Thoracic aorta (tissue), 2 donors: ENCODE data around the gene EIF3I. TPM values are rescaled to one million over a fixed set of nuclear protein-coding genes. Genes with fewer than 3 reads are reported as not detected.

Experiments used
- ATAC-seq: fragments of 150-250 bp; one replicate; pipeline ENCODE4 v1.8.0; 2017; ENCODE audit warnings: low read depth; ENCODE audit not compliant: insufficient number of reproducible peaks, low FRiP score
- DNase-seq: peaks from one replicate; pipeline ENCODE4 v3.0.0-alpha.2; 2020; ENCODE audit warnings: low spot score
- H3K27ac ChIP-seq, 2 donors: fragments of 200-600 bp; sonication (generic); 1 replicate in 1 of 2; 2 replicates in 1 of 2; pipeline ENCODE4 v1.5.1; 2016; ENCODE audit warnings: mild to moderate bottlenecking in 2 of 2, moderate library complexity in 2 of 2
- H3K27me3 ChIP-seq: fragments of 200-600 bp; sonication (generic); replicated peaks from 2 replicates; pipeline ENCODE4 v1.6.0; 2016; ENCODE audit warnings: mild to moderate bottlenecking; ENCODE audit not compliant: insufficient read depth
- H3K36me3 ChIP-seq: fragments of 200-600 bp; sonication (generic); one replicate; pipeline ENCODE4 v1.5.1; 2016
- H3K4me1 ChIP-seq, 2 donors: fragments of 200-600 bp; sonication (generic); 1 replicate in 1 of 2; 2 replicates in 1 of 2; pipeline versions ENCODE4 v1.5.1 to v1.6.0; 2016; ENCODE audit warnings: low read depth in 2 of 2, mild to moderate bottlenecking in 1 of 2; ENCODE audit not compliant: control insufficient read depth in 1 of 2
- H3K4me3 ChIP-seq: fragments of 200-600 bp; sonication (generic); 2 replicates; pipeline ENCODE4 v1.5.1; 2016; ENCODE audit warnings: mild to moderate bottlenecking
- H3K9me3 ChIP-seq: fragments of 200-600 bp; sonication (generic); 2 replicates; pipeline ENCODE4 v1.5.1; 2016
- total RNA-seq, 2 donors: library from RNA; depleted of rRNA; stranded (reverse); fragments of >200 nt; gene quantifications; one replicate each; pipeline versions ENCODE4 v1.1.0 to v1.2.3, GENCODE V29; 2016
- TF ChIP-seq, protein P1 (sequence below): fragments of 200-600 bp; sonication (generic); IDR thresholded peaks from one replicate; pipeline ENCODE4 v1.5.1; 2019; ENCODE audit warnings: antibody characterized with exemption

EIF3I gene
- total RNA-seq, 2 donors from 2014 or later, result 105 to 114 TPM

DNA sequence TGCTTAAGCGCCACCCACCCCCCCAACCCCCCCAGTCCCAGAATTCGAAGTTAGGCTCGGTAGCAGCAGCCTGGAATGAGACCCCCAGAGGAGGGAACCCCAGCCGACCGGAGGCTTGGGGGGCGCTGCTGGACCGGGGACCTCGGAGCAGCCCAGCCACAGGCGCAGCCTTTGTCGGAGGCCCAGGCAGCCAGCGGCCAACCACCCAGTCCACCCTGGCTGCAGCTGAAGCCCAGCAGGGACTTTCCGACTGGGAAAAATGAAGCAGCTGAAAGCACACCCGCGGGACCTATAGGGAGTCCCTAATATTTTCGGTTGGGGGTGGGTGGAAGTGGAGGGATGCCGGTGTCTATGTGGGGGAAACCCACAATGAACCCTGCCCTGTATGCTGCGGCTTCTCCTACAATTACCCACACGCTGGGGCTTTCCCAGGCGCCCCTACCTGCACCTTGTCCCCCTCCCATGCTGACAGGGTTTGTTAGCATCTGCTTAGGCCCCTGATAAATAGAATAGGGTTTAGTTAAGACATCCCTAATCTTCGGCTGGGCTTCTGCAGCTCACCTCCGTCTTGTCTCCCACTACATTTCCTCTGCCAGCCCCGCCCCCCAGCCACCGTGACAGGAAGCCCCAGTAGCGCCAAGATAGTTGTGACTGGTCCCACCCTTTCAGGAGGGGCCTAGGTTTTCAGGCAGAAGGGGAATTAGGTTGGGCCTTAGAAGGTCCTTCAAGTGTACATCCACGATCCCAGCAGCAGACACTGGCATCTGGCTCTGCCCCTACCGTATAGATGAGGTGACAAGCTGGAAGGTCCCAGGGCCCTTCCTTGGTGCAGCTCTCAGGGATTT lies 21.0 kb upstream of the EIF3I start:
- Histone ChIP-seq H3K27ac (peak overlapping the region; percentile 23 to 53), H3K4me1 (peaks cover 20 to 38% of the 10 kb centered on the region in 2 donors), H3K9me3 (no peaks in the 10 kb centered on the region), H3K27me3 (no peaks in the 10 kb centered on the region), H3K4me3 (peak overlapping the region; percentile 85), H3K36me3 (peaks cover 8% of the 10 kb centered on the region)
- ATAC-seq (peak; percentile 34), DNase-seq (no peak)
- TF ChIP-seq, protein P1, sequence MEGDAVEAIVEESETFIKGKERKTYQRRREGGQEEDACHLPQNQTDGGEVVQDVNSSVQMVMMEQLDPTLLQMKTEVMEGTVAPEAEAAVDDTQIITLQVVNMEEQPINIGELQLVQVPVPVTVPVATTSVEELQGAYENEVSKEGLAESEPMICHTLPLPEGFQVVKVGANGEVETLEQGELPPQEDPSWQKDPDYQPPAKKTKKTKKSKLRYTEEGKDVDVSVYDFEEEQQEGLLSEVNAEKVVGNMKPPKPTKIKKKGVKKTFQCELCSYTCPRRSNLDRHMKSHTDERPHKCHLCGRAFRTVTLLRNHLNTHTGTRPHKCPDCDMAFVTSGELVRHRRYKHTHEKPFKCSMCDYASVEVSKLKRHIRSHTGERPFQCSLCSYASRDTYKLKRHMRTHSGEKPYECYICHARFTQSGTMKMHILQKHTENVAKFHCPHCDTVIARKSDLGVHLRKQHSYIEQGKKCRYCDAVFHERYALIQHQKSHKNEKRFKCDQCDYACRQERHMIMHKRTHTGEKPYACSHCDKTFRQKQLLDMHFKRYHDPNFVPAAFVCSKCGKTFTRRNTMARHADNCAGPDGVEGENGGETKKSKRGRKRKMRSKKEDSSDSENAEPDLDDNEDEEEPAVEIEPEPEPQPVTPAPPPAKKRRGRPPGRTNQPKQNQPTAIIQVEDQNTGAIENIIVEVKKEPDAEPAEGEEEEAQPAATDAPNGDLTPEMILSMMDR, result no peak

DNA sequence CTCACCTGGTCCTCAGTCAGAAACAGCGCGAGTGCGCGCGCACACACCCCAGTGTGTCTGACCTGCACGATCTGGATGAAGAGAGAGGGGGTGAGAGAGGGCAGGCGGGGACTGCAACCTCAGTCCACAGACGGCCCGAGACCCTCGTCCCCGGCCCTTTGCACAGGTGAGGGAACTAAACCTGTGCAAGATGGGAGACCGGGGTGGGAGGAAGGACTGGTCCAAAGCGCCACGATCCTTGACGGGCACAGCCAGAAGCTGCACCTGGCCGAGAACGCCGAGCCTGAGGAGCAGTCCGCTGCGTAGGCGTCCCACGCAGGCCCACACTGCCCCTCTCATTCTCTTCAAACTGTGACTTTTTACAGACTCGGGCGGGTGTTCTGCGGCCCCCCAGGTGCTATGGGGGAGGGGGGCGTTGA lies 17.3 kb upstream of the EIF3I start:
- no peak overlapping the region for H3K27ac ChIP-seq
- H3K36me3 ChIP-seq, result no peaks in the 10 kb centered on the region
- peak overlapping the region; percentile 75 for H3K4me3 ChIP-seq
- no peaks in the 10 kb centered on the region for H3K9me3 ChIP-seq
- TF ChIP-seq, protein P1, result no peak
- DNase-seq, result no peak
- no peak for ATAC-seq
- no peaks in the 10 kb centered on the region for H3K27me3 ChIP-seq
- peaks cover 15 to 28% of the 10 kb centered on the region in 2 donors for H3K4me1 ChIP-seq

DNA sequence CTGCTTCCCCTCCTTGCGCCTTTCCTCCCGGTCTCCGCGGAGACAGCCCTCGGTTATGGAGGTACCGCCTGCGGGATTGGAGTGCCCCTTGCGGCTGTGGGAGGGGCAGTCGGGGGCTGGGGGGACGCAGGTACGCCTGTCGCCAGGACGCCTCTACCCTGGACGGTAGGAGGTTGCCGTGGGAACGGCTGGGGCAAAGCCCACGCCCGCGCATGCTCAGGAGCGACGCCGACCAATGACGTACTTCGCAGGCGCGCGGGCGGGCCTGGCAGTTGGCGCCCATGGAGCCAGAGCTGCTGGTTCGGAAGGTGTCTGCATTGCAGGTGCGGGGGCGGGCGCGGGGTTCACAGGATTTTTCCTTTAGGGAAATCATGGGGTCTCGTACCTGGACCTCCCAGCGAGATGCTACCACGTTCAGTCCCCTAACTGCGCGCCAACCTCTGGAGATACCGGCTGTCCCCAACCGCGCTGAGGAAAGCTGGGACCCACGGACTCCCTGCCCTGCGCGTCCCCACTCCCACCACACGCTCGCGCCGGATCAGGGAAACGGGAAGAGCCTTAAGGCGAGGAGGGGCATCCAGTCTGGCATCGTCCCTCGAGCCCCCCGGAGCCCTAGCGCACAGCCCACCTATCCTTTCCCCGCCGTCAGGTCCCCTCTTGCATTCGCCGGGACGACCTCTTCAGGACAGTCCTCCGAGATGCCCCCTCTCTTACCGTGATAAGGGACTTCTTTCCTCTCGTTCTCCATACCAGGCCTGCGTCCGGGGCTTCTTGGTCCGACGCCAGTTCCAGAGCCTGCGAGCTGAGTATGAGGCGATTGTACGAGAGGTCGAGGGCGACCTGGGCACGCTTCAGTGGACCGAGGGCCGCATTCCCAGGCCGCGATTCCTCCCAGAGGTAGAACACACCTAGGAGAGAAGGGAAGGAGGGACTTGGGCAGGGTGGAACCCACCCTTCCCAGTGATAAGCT lies 16.5 kb upstream of the EIF3I start, which contains the start of gene IQCC:
Gene IQCC, plus strand, starts transcription at position 271 of the 970 bp plus-strand sequence. Its CDS starts 11 bp downstream, at position 282.
- peaks cover 14 to 25% of the 10 kb centered on the region in 2 donors for H3K4me1 ChIP-seq
- ATAC-seq (no peak), DNase-seq (peak; percentile 28)
- H3K9me3 ChIP-seq, result no peaks in the 10 kb centered on the region
- no peaks in the 10 kb centered on the region for H3K27me3 ChIP-seq
- TF ChIP-seq, protein P1, result no peak
- no peak within 1 kb of the TSS for H3K27ac ChIP-seq
- peak within 1 kb of the TSS; percentile 75 for H3K4me3 ChIP-seq
- H3K36me3 ChIP-seq, result no peaks in the 10 kb centered on the region

DNA sequence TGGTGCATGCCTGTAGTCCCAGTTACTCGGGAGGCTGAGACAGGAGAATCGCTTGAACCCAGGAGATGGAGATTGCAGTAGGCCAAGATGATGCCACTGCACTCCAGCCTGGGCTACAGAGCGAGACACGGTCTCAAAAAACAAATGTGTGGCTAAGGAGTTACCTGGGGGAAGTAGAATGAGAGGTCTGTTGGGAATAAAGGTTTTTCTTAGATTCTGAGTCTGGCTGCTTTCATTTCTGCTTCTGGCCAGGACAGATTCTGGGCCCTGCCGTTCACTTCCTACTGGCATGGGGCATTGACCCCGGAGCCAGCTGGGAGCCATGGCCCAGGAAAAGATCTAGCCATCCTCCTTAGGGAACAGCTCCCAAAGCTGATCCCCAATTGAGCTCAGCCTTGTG lies 13.7 kb upstream of the EIF3I start:
- Histone ChIP-seq H3K36me3 (no peaks in the 10 kb centered on the region), H3K4me3 (no peak overlapping the region), H3K27ac (no peak overlapping the region), H3K27me3 (no peaks in the 10 kb centered on the region), H3K9me3 (no peaks in the 10 kb centered on the region), H3K4me1 (peaks cover 5 to 14% of the 10 kb centered on the region in 2 donors)
- ATAC-seq, result no peak
- TF ChIP-seq, protein P1, result no peak
- no peak for DNase-seq

DNA sequence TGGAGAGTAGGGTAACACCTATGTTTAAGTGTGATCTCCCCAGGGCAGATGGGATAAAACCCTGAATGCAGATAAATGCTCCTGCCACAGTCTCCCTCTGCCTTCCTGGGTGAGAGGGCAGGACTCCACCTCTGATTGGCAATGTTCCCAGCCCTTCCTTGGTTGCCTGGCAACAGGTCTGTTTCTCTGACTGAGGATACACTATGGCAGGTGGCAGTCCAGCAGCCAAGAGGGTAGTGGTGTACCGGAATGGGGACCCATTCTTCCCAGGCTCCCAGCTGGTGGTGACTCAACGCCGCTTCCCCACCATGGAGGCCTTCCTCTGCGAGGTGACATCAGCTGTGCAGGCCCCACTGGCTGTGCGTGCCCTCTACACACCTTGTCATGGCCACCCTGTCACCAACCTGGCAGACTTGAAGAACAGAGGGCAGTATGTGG lies 13.3 kb upstream of the EIF3I start, which contains the start of gene DCDC2B:
Gene DCDC2B, plus strand, starts transcription at position 199 of the 438 bp plus-strand sequence. Its CDS starts 5 bp downstream, at position 204.
- Histone ChIP-seq H3K27ac (no peak within 1 kb of the TSS), H3K36me3 (no peaks in the 10 kb centered on the region), H3K9me3 (no peaks in the 10 kb centered on the region), H3K27me3 (no peaks in the 10 kb centered on the region), H3K4me3 (no peak within 1 kb of the TSS), H3K4me1 (peaks cover 5 to 14% of the 10 kb centered on the region in 2 donors)
- no peak for DNase-seq
- ATAC-seq, result no peak
- TF ChIP-seq, protein P1, result no peak
